SK-MEL-5 (cell line): ENCODE results near the gene PHACTR3. TPM values are rescaled to one million over a fixed set of nuclear protein-coding genes. Genes with fewer than 3 reads are reported as not detected.

Experiments used
- DNase-seq: peaks from one replicate; pipeline ENCODE4 v3.0.0-alpha.2; 2016; ENCODE audit warnings: low read depth, low spot score
- in situ Hi-C: cut with HindIII; loops from 2 replicates; pipeline ENCODE4 v1.10.0; 2016; ENCODE audit warnings: low sequenced_read_pairs, high pct_unique_total_duplicates, low pct_unique_long_range_greater_than_20kb
- total RNA-seq: library from RNA; depleted of rRNA; stranded (reverse); fragments of >200 nt; shearing (Covaris generic); gene quantifications from 2 replicates; pipeline ENCODE4 v1.2.3, GENCODE V29; 2014

Gene PHACTR3
- total RNA-seq, 1 experiment from 2014 or later = not detected

GRCh38 chr20:59656417-59656816, 52.1 kb downstream of the PHACTR3 start:
- in situ Hi-C loops = no loop called here
- no peak for DNase-seq

GRCh38 chr20:59657459-59658046, 53.2 kb downstream of the PHACTR3 start:
- in situ Hi-C loops = no loop called here
- DNase-seq = no peak

GRCh38 chr20:59660471-59660870, 56.1 kb downstream of the PHACTR3 start:
- no peak for DNase-seq
- in situ Hi-C loops = no loop called here

GRCh38 chr20:59661153-59661552, 56.8 kb downstream of the PHACTR3 start:
- in situ Hi-C loops = no loop called here

GRCh38 chr20:59661621-59662020, 57.3 kb downstream of the PHACTR3 start:
- no peak for DNase-seq

More at GRCh38 chr20:59661153-59661552, 56.8 kb downstream of the PHACTR3 start:
- DNase-seq = no peak

GRCh38 chr20:59662161-59662560, 57.8 kb downstream of the PHACTR3 start:
- in situ Hi-C loops = no loop called here
- DNase-seq = no peak

More at GRCh38 chr20:59661621-59662020, 57.3 kb downstream of the PHACTR3 start:
- in situ Hi-C loops = no loop called here

GRCh38 chr20:59662856-59663512, 58.6 kb downstream of the PHACTR3 start:
- DNase-seq = no peak

GRCh38 chr20:59663513-59664060, 59.2 kb downstream of the PHACTR3 start:
- in situ Hi-C loops = no loop called here
- DNase-seq = no peak

More at GRCh38 chr20:59662856-59663512, 58.6 kb downstream of the PHACTR3 start:
- in situ Hi-C loops = no loop called here

- no peak for DNase-seq
Measured at GRCh38 chr20:59664421-59664941, 60.1 kb downstream of the PHACTR3 start.

GRCh38 chr20:59665656-59666555, 61.6 kb downstream of the PHACTR3 start:
- no peak for DNase-seq
- in situ Hi-C loops = no loop called here

More at GRCh38 chr20:59664421-59664941, 60.1 kb downstream of the PHACTR3 start:
- in situ Hi-C loops = no loop called here

- DNase-seq = no peak
- in situ Hi-C loops = no loop called here
Measured at GRCh38 chr20:59666586-59666985, 62.2 kb downstream of the PHACTR3 start.

GRCh38 chr20:59667131-59667530, 62.8 kb downstream of the PHACTR3 start:
- in situ Hi-C loops = no loop called here
- no peak for DNase-seq

GRCh38 chr20:59667981-59668515, 63.7 kb downstream of the PHACTR3 start:
- no peak for DNase-seq

GRCh38 chr20:59668926-59669850, 64.8 kb downstream of the PHACTR3 start:
- in situ Hi-C loops = no loop called here
- DNase-seq = no peak

More at GRCh38 chr20:59667981-59668515, 63.7 kb downstream of the PHACTR3 start:
- in situ Hi-C loops = no loop called here

- in situ Hi-C loops = no loop called here
- no peak for DNase-seq
Measured at GRCh38 chr20:59670786-59671492, 66.6 kb downstream of the PHACTR3 start.
